Epithelial cell of proximal tubule (primary cell): Measurements from ENCODE around the gene TUBB6. TPM values are rescaled to one million over a fixed set of nuclear protein-coding genes. Genes with fewer than 3 reads are reported as not detected.

Experiments used
- DNase-seq: peaks from one replicate; pipeline ENCODE4 v3.0.0-alpha.2; 2011; ENCODE audit warnings: low read depth
- H3K4me3 ChIP-seq: 2 replicates; pipeline ENCODE4 v1.5.1; 2011; ENCODE audit warnings: low read depth, mild to moderate bottlenecking, low read length
- total RNA-seq: library from RNA; depleted of rRNA; stranded (reverse); fragments of >200 nt; gene quantifications from 2 replicates; pipeline ENCODE4 v1.2.3, GENCODE V29; 2015
- TF ChIP-seq, protein P1 (sequence below): conservative IDR thresholded peaks from 2 replicates; pipeline ENCODE4 v1.5.1; 2012; ENCODE audit warnings: low read depth, mild to moderate bottlenecking, low read length

Gene TUBB6
- total RNA-seq, 1 donor from 2014 or later: 425 TPM

DNA sequence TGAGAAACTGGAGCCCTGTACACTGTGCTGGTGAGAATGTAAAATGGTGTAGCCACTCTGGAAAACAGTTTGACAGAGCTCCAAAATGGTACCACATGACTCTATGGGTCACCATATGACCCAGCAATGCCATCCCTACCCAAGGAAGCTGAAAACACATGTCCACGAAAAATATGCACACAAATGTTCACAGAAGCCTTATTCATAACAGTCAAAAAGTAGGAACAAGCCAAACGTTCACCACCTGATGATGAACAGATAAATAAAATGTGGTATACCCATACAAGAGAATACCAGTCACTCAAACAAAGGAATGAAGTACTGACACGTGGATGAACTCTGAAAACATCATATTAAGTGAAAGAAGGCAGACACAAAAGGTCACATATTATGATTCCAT, 64.4 kb downstream of the TUBB6 start:
- TF ChIP-seq, protein P1, sequence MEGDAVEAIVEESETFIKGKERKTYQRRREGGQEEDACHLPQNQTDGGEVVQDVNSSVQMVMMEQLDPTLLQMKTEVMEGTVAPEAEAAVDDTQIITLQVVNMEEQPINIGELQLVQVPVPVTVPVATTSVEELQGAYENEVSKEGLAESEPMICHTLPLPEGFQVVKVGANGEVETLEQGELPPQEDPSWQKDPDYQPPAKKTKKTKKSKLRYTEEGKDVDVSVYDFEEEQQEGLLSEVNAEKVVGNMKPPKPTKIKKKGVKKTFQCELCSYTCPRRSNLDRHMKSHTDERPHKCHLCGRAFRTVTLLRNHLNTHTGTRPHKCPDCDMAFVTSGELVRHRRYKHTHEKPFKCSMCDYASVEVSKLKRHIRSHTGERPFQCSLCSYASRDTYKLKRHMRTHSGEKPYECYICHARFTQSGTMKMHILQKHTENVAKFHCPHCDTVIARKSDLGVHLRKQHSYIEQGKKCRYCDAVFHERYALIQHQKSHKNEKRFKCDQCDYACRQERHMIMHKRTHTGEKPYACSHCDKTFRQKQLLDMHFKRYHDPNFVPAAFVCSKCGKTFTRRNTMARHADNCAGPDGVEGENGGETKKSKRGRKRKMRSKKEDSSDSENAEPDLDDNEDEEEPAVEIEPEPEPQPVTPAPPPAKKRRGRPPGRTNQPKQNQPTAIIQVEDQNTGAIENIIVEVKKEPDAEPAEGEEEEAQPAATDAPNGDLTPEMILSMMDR: no peak
- no peak overlapping the region for H3K4me3 ChIP-seq
- DNase-seq: no peak

DNA sequence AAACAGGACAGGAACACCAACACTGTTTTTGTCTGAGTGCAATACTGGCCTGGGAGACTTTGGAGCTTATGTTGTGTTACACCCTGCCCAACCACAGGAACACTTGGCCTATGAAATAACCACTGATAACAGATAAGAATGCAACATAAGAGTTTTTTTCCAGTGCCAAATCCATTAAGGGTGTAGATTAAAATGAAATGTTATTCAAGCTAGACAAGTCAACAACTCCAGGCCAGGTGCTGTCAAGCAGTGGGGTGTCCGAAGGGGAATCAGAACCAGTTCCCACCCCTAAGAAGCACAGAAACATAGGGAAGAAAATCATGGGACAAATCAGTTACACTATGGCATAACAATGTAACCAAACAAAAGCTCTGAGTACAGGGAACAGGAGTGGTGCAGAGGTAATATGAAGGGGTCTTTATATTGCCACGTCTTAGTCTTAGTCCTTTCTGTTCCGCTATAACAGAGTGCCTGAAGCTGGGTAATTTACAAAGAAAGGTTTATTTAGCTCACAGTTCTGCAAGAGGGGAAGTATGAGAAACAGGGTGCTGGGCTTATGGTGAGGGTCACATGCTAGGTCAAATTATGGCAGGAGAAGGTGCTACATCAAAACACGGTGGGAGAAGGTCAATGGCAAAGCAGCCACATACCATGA, 65.2 kb downstream of the TUBB6 start:
- TF ChIP-seq, protein P1: no peak
- no peak overlapping the region for H3K4me3 ChIP-seq
- no peak for DNase-seq

DNA sequence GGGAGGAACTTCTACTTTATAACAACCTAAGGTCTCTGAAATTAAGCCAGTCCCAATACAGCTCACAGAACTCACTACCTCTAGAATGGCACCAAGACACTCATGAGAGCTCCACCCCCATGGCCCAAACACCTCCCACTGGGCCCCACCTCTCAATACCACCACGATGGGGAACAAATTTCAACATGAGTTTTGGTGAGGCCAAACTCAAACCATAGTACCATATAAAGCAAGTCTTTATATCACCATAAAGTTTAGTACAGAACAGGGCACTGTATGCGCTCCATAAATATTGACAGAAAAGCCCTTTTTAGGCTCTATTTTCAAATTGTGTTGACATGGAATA, 65.7 kb downstream of the TUBB6 start:
- H3K4me3 ChIP-seq: no peak overlapping the region
- TF ChIP-seq, protein P1: no peak
- DNase-seq: no peak

DNA sequence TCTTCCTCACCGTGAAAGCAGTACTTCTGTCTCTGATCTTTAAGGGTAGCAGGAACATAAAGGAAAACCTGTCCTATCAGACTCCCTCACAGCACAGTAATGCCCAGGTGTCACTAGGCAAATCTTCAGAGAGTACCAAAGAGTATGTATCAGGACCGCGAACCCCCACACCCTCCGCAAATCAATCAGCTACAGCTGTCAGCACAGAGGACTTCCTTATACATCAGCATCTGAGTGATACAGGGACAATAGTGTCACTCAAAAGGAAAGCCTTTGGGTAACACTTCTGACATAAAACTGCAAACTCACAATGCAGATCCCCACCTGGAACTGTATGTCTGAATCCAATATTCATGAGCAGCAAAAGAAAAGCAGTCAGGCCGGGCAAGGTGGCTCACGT, 66.4 kb downstream of the TUBB6 start:
- TF ChIP-seq, protein P1: no peak
- no peak overlapping the region for H3K4me3 ChIP-seq
- no peak for DNase-seq

Other genes with a start within 250 kb of the TUBB6 start
- gene ANKRD62, start 214.4 kb upstream of the TUBB6 start, total RNA-seq: not detected in 2 replicates
- 1.5 and 5.6 TPM in 2 replicates for gene CIDEA, start 53.9 kb upstream of the TUBB6 start, total RNA-seq
- gene AFG3L2, start 69.0 kb downstream of the TUBB6 start, total RNA-seq: 41.3 and 52.8 TPM in 2 replicates
- gene PRELID3A, start 99.7 kb downstream of the TUBB6 start, total RNA-seq: 3.9 TPM in 2 replicates